Uterus (tissue), 2 donors: ENCODE results near the gene RCAN2.

Experiments used
- POLR2A ChIP-seq, 2 donors: fragments of 450-650 bp; IDR thresholded peaks; one replicate each; pipeline ENCODE4 v1.6.1; 2016; ENCODE audit warnings: antibody characterized with exemption in 2 of 2, mild to moderate bottlenecking in 1 of 2, moderate library complexity in 1 of 2
- TF ChIP-seq, protein P1 (sequence below), 4 experiments: fragments of 200-600 bp in 2 of 4; fragments of 450-650 bp in 2 of 4; sonication (generic) in 2 of 4; IDR thresholded peaks; one replicate each; pipeline ENCODE4 v1.5.1; 2016 to 2019; ENCODE audit warnings: antibody characterized with exemption in 4 of 4, mild to moderate bottlenecking in 2 of 4, moderate library complexity in 1 of 4

DNA sequence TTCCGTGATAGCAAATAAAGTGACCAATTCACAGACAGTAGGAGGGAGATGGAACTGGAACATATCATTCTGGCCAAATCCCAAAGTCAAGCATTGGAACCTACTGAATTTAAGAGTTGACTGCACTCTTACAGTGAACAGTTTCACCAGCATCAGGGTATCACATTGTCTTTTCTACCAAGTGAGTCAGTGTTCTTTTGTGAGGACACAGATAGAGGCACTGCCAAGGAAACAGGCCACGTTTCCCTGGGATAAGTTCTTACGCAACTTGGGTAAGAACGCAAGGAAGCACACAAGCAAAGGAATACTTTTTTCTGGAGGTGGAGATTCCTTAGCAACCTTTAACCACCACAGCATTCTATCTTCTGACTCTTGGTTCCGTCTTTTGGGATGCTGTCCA lies 291.9 kb downstream of the RCAN2 start:
- TF ChIP-seq, protein P1, sequence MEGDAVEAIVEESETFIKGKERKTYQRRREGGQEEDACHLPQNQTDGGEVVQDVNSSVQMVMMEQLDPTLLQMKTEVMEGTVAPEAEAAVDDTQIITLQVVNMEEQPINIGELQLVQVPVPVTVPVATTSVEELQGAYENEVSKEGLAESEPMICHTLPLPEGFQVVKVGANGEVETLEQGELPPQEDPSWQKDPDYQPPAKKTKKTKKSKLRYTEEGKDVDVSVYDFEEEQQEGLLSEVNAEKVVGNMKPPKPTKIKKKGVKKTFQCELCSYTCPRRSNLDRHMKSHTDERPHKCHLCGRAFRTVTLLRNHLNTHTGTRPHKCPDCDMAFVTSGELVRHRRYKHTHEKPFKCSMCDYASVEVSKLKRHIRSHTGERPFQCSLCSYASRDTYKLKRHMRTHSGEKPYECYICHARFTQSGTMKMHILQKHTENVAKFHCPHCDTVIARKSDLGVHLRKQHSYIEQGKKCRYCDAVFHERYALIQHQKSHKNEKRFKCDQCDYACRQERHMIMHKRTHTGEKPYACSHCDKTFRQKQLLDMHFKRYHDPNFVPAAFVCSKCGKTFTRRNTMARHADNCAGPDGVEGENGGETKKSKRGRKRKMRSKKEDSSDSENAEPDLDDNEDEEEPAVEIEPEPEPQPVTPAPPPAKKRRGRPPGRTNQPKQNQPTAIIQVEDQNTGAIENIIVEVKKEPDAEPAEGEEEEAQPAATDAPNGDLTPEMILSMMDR (IDR thresholded peaks at IDR 0.05) = no peak
- no peak for TF ChIP-seq POLR2A (IDR thresholded peaks at IDR 0.05)
